Suprapubic skin (tissue), 4 donors: Measurements from ENCODE around the gene TPCN1. TPM values are rescaled to one million over a fixed set of nuclear protein-coding genes. Genes with fewer than 3 reads are reported as not detected.
A peak's percentile ranks its signal among the peaks of the same experiment; 100 is the strongest.

Experiments used
- DNase-seq, 2 donors: peaks; one replicate each; pipeline ENCODE4 v3.0.0-alpha.2; 2019; ENCODE audit warnings: low spot score in 2 of 2
- H3K27ac ChIP-seq: fragments of 200-600 bp; sonication (generic); one replicate; pipeline ENCODE4 v1.5.1; 2019
- H3K27me3 ChIP-seq: fragments of 200-600 bp; sonication (generic); one replicate; pipeline ENCODE4 v1.5.1; 2019
- H3K36me3 ChIP-seq: fragments of 200-600 bp; sonication (generic); one replicate; pipeline ENCODE4 v1.5.1; 2019
- H3K4me1 ChIP-seq: fragments of 200-600 bp; sonication (generic); one replicate; pipeline ENCODE4 v1.5.1; 2019
- H3K4me3 ChIP-seq: fragments of 200-600 bp; sonication (generic); one replicate; pipeline ENCODE4 v1.5.1; 2019; ENCODE audit warnings: mild to moderate bottlenecking
- H3K9me3 ChIP-seq: fragments of 200-600 bp; sonication (generic); one replicate; pipeline ENCODE4 v1.5.1; 2019
- CTCF ChIP-seq, 2 donors: fragments of 200-600 bp in 1 of 2; fragments of 450-650 bp in 1 of 2; sonication (generic) in 1 of 2; IDR thresholded peaks; one replicate each; pipeline ENCODE4 v1.5.1; 2016 to 2019; ENCODE audit warnings: antibody characterized with exemption in 2 of 2, mild to moderate bottlenecking in 1 of 2, moderate library complexity in 1 of 2
- EP300 ChIP-seq: sonication (generic); formaldehyde crosslinking; IDR thresholded peaks from one replicate; pipeline ENCODE4 v1.6.1; 2017; ENCODE audit warnings: antibody characterized with exemption
- POLR2A ChIP-seq, 2 donors: fragments of 450-650 bp; IDR thresholded peaks; one replicate each; pipeline ENCODE4 v1.6.1; 2017; ENCODE audit warnings: antibody characterized with exemption in 2 of 2, mild to moderate bottlenecking in 2 of 2, moderate library complexity in 2 of 2
- POLR2AphosphoS5 ChIP-seq, 3 donors: sonication (generic); formaldehyde crosslinking; IDR thresholded peaks; one replicate each; pipeline ENCODE4 v1.6.1; 2017; ENCODE audit warnings: antibody characterized with exemption in 3 of 3
- WGBS: methylation state at CpG from one replicate; pipeline ENCODE4 v1.1.5; 2018; 5-methylcytosine and 5-hydroxymethylcytosine counted together
- total RNA-seq, 4 donors: library from RNA; depleted of rRNA; stranded (reverse); fragments of >200 nt; gene quantifications; one replicate each; pipeline ENCODE4 v1.1.0, GENCODE V29; 2016

Gene TPCN1
- total RNA-seq, 4 donors from 2014 or later: 15.5 to 74.1 (median 35.6) TPM

DNA sequence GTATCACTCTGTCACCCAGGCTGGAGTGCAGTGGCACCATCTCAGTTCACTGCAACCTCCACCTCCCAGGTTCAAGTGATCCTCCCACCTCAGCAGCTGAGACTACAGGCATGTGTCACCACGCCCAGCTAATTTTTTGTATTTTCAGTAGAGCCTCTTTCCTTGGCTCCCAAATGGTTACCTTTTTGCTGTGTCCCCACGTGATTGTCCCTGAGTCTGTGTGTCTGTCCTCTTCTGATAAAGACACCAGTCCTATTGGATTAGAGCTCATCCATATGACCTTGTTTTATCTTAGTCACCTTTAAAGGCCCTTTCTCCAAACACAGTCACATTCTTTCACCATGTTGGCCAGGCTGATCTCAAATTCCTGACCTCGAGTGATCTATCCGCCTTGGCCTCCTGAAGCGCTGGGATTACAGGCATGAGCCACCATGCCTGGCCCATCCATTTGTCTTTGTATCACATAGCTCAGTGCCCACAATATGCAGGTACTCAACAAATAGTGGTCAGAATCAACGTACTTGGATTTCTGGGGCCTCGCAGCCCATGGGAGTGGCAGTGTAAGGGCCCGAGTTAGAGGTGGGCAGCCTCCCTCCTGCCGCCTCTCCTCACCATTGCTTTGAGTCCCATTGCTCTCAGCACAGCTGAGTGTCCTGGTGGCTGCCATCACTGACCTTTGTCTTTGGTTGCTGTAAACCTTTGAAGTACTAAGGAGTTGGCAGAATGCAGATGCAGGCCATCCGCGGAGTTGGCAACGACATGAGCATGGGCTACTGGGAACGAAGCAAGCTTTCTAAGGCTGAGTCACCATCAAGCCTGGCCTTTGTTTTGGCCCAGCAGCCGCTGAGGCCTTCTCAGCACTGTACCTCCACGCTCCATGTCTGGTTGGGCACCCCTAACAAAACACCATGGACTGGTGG lies 9.3 kb downstream of the TPCN1 start:
- Histone ChIP-seq H3K27ac (no peak overlapping the region), H3K27me3 (no peaks in the 10 kb centered on the region), H3K36me3 (peaks cover 58% of the 10 kb centered on the region), H3K9me3 (no peaks in the 10 kb centered on the region), H3K4me3 (no peak overlapping the region), H3K4me1 (peaks cover 34% of the 10 kb centered on the region)
- TF ChIP-seq CTCF (IDR thresholded peaks at IDR 0.05): no peak
- TF ChIP-seq POLR2A (IDR thresholded peaks at IDR 0.05): no peak
- no peak for TF ChIP-seq EP300
- no peak for TF ChIP-seq POLR2AphosphoS5 (IDR thresholded peaks at IDR 0.05)
- 94% methylated on average over 10 of the region's 15 CpGs for WGBS
- DNase-seq: peak; percentile 35 to 64

DNA sequence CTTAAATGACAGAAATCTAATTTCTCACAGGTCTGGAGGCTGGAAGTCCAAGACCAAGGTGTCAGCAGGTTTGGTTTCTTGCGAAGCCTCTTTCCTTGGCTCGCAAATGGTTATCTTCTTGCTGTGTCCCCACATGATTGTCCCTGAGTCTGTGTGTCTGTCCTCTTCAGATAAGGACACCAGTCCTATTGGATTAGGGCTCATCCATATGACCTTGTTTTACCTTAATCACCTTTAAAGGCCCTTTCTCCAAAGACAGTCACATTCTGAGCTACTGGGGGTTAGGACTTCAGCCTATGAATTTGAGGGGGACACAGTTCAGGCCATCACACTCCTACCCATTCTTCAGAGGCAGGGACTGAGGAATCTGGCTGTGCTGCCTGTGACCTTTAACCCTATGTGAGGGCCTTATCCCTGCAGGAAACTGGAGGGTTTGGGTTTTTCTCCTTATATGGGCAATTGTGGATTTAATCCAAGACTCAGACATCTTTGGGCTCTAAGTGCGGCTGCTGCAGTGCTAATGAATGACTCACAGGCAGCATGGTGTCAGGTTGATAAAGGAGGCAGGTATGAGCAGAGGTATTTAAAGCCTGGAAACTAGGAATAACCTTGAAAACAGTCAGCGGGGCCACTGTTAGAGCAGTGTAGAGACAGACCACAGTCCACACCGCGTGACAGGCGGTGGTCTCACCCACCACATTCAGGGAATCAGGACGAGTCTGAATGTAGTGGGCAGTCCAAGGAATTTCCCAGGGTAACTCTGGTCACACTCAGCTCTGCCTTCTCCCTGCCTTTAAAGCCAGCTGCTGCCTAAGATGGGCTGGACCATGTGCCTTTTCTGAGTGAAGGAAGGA lies 10.2 kb downstream of the TPCN1 start:
- Histone ChIP-seq H3K27ac (no peak overlapping the region), H3K4me3 (no peak overlapping the region), H3K4me1 (peaks cover 39% of the 10 kb centered on the region), H3K36me3 (peaks cover 58% of the 10 kb centered on the region), H3K9me3 (no peaks in the 10 kb centered on the region), H3K27me3 (no peaks in the 10 kb centered on the region)
- 90% methylated on average over 8 of the region's 8 CpGs for WGBS
- no peak for TF ChIP-seq POLR2AphosphoS5 (IDR thresholded peaks at IDR 0.05)
- no peak for TF ChIP-seq CTCF (IDR thresholded peaks at IDR 0.05)
- TF ChIP-seq POLR2A (IDR thresholded peaks at IDR 0.05): no peak
- no peak for TF ChIP-seq EP300
- peak; percentile 7 to 40 for DNase-seq

- Histone ChIP-seq H3K4me1 (peaks cover 47% of the 10 kb centered on the region), H3K27ac (peak overlapping the region; percentile 57), H3K4me3 (no peak overlapping the region), H3K9me3 (no peaks in the 10 kb centered on the region), H3K36me3 (peaks cover 51% of the 10 kb centered on the region), H3K27me3 (no peaks in the 10 kb centered on the region)
- DNase-seq: peak in 1 of 2 donors; percentile 61
- 70% methylated on average over 6 of the region's 18 CpGs for WGBS
- no peak for TF ChIP-seq EP300
- no peak for TF ChIP-seq POLR2A (IDR thresholded peaks at IDR 0.05)
- no peak for TF ChIP-seq POLR2AphosphoS5 (IDR thresholded peaks at IDR 0.05)
- TF ChIP-seq CTCF (IDR thresholded peaks at IDR 0.05): no peak
Measured at GRCh38 chr12:113232089-113232839, 11.0 kb downstream of the TPCN1 start.

DNA sequence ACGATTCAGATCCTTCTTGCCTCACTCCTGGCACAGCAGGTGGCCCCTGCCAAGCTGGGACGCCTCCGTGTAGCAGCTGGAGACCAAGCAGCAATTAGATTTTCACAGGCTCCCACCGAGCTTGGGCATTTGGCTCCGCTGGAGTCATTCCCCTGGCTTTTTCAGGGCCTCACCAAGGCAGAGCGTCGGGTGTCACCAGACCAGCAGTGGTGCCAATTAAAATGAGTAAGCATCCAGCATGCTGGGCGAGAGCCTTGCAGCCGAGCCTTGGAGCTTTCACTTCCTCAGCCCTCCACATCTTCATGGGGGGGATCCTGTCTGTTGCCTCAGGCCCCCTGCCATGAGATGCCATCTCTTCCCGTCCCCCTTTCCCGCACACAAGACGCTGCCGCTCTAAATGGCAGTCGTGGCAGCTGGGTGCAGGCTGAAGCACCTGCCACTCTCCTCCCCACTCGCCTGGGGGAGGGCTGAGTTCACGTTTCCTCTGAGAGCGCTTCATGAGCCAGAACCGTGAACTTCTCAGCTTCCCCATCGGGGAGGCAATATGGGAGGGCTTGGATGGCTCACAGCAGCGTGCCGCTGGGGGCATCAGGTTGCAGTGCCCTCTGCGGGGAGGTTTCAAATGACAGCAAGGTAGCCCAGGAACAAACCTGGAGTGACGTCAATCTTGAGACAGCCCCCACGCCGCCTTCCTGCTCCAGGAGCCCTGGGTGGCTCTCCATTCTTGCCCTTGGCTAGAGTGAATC lies 11.7 kb downstream of the TPCN1 start:
- TF ChIP-seq EP300 (no peak), CTCF (IDR thresholded peaks at IDR 0.05) (no peak), POLR2AphosphoS5 (IDR thresholded peaks at IDR 0.05) (no peak), POLR2A (IDR thresholded peaks at IDR 0.05) (no peak)
- H3K27ac ChIP-seq: peak overlapping the region; percentile 57
- H3K27me3 ChIP-seq: no peaks in the 10 kb centered on the region
- H3K36me3 ChIP-seq: peaks cover 47% of the 10 kb centered on the region
- peak; percentile 81 for DNase-seq
- no peak overlapping the region for H3K4me3 ChIP-seq
- WGBS: 63% methylated on average over 15 of the region's 25 CpGs
- H3K4me1 ChIP-seq: peaks cover 50% of the 10 kb centered on the region
- H3K9me3 ChIP-seq: no peaks in the 10 kb centered on the region
